K562 (cell line): ENCODE data around the gene HMBS. TPM values are rescaled to one million over a fixed set of nuclear protein-coding genes. Genes with fewer than 3 reads are reported as not detected.
A peak's percentile ranks its signal among the peaks of the same experiment; 100 is the strongest.

ENCODE experiments used
- CEBPZ ChIP-seq: fragments of 150-350 bp; IDR thresholded peaks from 2 replicates; pipeline ENCODE4 v1.6.1; 2014; ENCODE audit warnings: low read depth, mild to moderate bottlenecking, low read length, borderline replicate concordance
- ELF1 ChIP-seq: fragments of 200-800 bp; sonication (Bioruptor generic); IDR thresholded peaks from 2 replicates; pipeline ENCODE4 v1.6.1; 2016; ENCODE audit warnings: missing genetic modification characterization, missing compliant biosample characterization
- MNT ChIP-seq, 2 experiments: fragments of 450-650 bp; conservative IDR thresholded peaks; 2 replicates each; pipeline ENCODE4 v1.6.1; 2017; ENCODE audit warnings: mild to moderate bottlenecking in 2 of 2, moderate library complexity in 2 of 2
- MTA3 ChIP-seq: fragments of 450-650 bp; formaldehyde crosslinking; IDR thresholded peaks from 2 replicates; pipeline ENCODE4 v1.6.1; 2017; ENCODE audit warnings: mild to moderate bottlenecking, borderline replicate concordance
- POLR3G ChIP-seq: IDR thresholded peaks from 2 replicates; pipeline ENCODE4 v1.6.1; 2011; ENCODE audit not compliant: insufficient read length, insufficient replicate concordance; ENCODE audit errors: extremely low read depth
- RBM39 ChIP-seq: fragments of 200-400 bp; formaldehyde crosslinking; optimal IDR thresholded peaks from 2 replicates; pipeline ENCODE3; 2018; ENCODE audit warnings: low read depth, low read length
- REST ChIP-seq, 2 experiments: fragments of 450-650 bp; formaldehyde crosslinking in 1 of 2; IDR thresholded peaks; 2 replicates each; pipeline versions ENCODE4 v1.4.0 to v1.6.1; 2014 to 2020; ENCODE audit warnings: mild to moderate bottlenecking in 2 of 2, borderline replicate concordance in 1 of 2, low read depth in 1 of 2
- SREBF2 ChIP-seq: sonication (generic); formaldehyde crosslinking; IDR thresholded peaks from 2 replicates; pipeline ENCODE4 v1.4.0; 2020; ENCODE audit warnings: mild to moderate bottlenecking, missing genetic modification reagents
- TAF9B ChIP-seq: fragments of 450-650 bp; IDR thresholded peaks from 2 replicates; pipeline ENCODE4 v1.6.1; 2018; ENCODE audit warnings: mild to moderate bottlenecking; ENCODE audit not compliant: partially characterized antibody
- ZFP91 ChIP-seq: sonication (generic); formaldehyde crosslinking; IDR thresholded peaks from 2 replicates; pipeline ENCODE4 v1.8.0; 2022; ENCODE audit warnings: mild to moderate bottlenecking, missing genetic modification reagents
- ZNF408 ChIP-seq: fragments of 250-450 bp; sonication (Bioruptor Pico); IDR thresholded peaks from 2 replicates; pipeline ENCODE4 v1.4.0; 2020; ENCODE audit warnings: low read depth, mild to moderate bottlenecking, moderate library complexity
- polyA plus RNA-seq, 8 experiments: library from polyadenylated mRNA; depleted of rRNA in 4 of 8; stranded (reverse) in 5 of 8; unstranded in 3 of 8; fragments of >200 nt; fragmentation: Nextera tagmentation in 2 of 8; fragmentation: Illumina TruSeq in 1 of 8; extraction: Ambion mirVana in 2 of 8; extraction: Trizol in 1 of 8; gene quantifications; 2 replicates each; pipeline versions ENCODE4 v1.2.1 to v1.2.3, GENCODE V29; 2011 to 2014; ENCODE audit warnings: inconsistent platforms in 1 of 8, missing spikeins in 1 of 8
- total RNA-seq, 7 experiments: library from RNA; depleted of rRNA in 6 of 7; stranded (reverse); fragments of >200 nt in 6 of 7; fragmentation: Illumina TruSeq in 2 of 7; extraction: Trizol in 2 of 7; gene quantifications; 2 replicates each; pipeline versions ENCODE4 v1.2.1 to v1.2.3, GENCODE V29; 2011 to 2021; ENCODE audit warnings: low replicate concordance in 1 of 7

HMBS gene
- total and polyA plus RNA-seq, 9 of the 15 experiments (the other 6 are each of a cell fraction or from before 2014, with no cell fraction given) = 56.9 to 385 (median 286) TPM

DNA sequence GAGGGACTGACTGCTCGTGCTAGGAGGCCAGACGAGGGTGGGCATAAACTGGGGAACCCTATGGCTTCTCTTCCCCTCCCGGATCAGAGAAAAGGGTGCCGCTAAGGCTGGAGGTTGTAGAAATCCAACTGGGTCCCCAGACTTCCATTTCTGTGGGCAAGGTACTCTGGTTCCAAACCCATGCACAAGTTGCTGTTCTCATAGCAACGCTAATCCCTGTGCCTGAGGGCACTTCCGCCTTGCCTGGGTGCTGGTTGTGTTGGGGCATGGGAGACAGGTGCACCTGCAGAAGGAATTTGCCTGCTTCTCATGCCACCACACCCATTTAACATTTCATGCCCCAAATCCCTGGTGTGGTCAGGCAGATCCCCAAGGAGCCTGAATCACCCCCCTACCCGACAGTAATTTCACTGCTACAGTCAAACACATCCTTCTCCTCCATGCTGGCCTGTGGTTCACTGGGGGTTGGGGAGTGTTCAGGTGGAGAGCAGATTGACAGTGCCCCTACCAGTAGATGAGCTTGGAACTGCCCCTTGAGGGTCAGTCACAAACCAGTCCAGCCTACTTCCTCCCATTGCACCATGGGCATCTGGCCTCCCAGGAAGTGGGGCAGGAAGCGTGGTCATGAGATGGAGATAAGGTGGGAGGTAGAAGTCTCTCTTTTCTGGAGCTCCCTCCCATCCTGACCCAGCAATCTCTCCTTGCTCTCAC is 23.6 kb downstream of the HMBS start (continued):
- TF ChIP-seq MNT (conservative IDR thresholded peaks at IDR 0.05) = peak; percentile 74 to 90; a peak in 3 of 4 replicates
- TF ChIP-seq ZFP91 (CRISPR knock-in tag) = 0 out of 2 replicates have a peak, but pooled peaks have one; percentile 31
- TF ChIP-seq POLR3G = no peak
- no peak for TF ChIP-seq ZNF408
- no peak for TF ChIP-seq SREBF2 (CRISPR knock-in tag)
- TF ChIP-seq RBM39 = no peak
- peak; percentile 91 for TF ChIP-seq ELF1 (tag)
- TF ChIP-seq REST (IDR thresholded peaks at IDR 0.05; ENCODE audit: borderline replicate concordance) = no peak
- TF ChIP-seq REST (CRISPR knock-in tag; IDR thresholded peaks at IDR 0.05; ENCODE audit: low read depth) = no peak
- TF ChIP-seq MTA3 = no peak
- no peak for TF ChIP-seq TAF9B
- no peak for TF ChIP-seq CEBPZ
